CD14-positive monocyte (primary cell): ENCODE measurements around the gene LYPD1. TPM values are rescaled to one million over a fixed set of nuclear protein-coding genes. Genes with fewer than 3 reads are reported as not detected.

Experiments used
- DNase-seq, 3 donors: peaks; one replicate each; pipeline ENCODE4 v3.0.0-alpha.2; 2011 to 2022
- H2AFZ ChIP-seq: 2 replicates; pipeline ENCODE4 v1.6.0; 2012; ENCODE audit warnings: mild to moderate bottlenecking, low read depth, low read length, inconsistent platforms; ENCODE audit not compliant: insufficient read depth, poor library complexity, severe bottlenecking
- H3K27ac ChIP-seq, 2 donors: 1 replicate in 1 of 2; 2 replicates in 1 of 2; pipeline ENCODE4 v1.5.1; 2012 to 2013; ENCODE audit warnings: low read length in 2 of 2, control low read depth in 1 of 2, inconsistent platforms in 1 of 2, low read depth in 1 of 2, mild to moderate bottlenecking in 1 of 2
- H3K27me3 ChIP-seq, 2 donors: one replicate each; pipeline versions ENCODE4 v1.6.0 to v1.6.1; 2011 to 2013; ENCODE audit warnings: low read length in 2 of 2; ENCODE audit not compliant: control insufficient read depth in 2 of 2, insufficient read depth in 2 of 2
- H3K36me3 ChIP-seq, 2 donors: replicated peaks in 1 of 2; 1 replicate in 1 of 2; 2 replicates in 1 of 2; pipeline versions ENCODE4 v1.5.1 to v1.6.1; 2012 to 2013; ENCODE audit warnings: low read length in 2 of 2, control low read depth in 1 of 2, inconsistent platforms in 1 of 2, mild to moderate bottlenecking in 1 of 2; ENCODE audit not compliant: insufficient read depth in 2 of 2, control insufficient read depth in 1 of 2
- H3K4me1 ChIP-seq, 2 donors: 1 replicate in 1 of 2; 2 replicates in 1 of 2; pipeline versions ENCODE4 v1.5.1 to v1.6.1; 2012 to 2013; ENCODE audit warnings: low read length in 2 of 2, control low read depth in 1 of 2, inconsistent platforms in 1 of 2, mild to moderate bottlenecking in 1 of 2, moderate library complexity in 1 of 2; ENCODE audit not compliant: insufficient read depth in 2 of 2, control insufficient read depth in 1 of 2
- H3K4me2 ChIP-seq: replicated peaks from 2 replicates; pipeline ENCODE3; 2012; ENCODE audit warnings: low read length, moderate library complexity, mild to moderate bottlenecking; ENCODE audit not compliant: poor library complexity, severe bottlenecking; ENCODE audit errors: extremely low read depth
- H3K4me3 ChIP-seq, 3 experiments: fragments of 200-600 bp in 1 of 3; sonication (generic) in 1 of 3; replicated peaks in 1 of 3; 1 replicate in 2 of 3; 2 replicates in 1 of 3; pipeline ENCODE4 v1.5.1; 2011 to 2013; ENCODE audit warnings: low read length in 3 of 3, mild to moderate bottlenecking in 3 of 3, control low read depth in 2 of 3, low read depth in 2 of 3, inconsistent platforms in 1 of 3, moderate library complexity in 1 of 3
- H3K79me2 ChIP-seq: 2 replicates; pipeline ENCODE4 v1.6.0; 2012; ENCODE audit warnings: mild to moderate bottlenecking, control low read depth, inconsistent platforms, low read length, moderate library complexity; ENCODE audit not compliant: insufficient read depth
- H3K9ac ChIP-seq: 2 replicates; pipeline ENCODE4 v1.6.0; 2017; ENCODE audit warnings: low read length, mild to moderate bottlenecking; ENCODE audit not compliant: insufficient read depth, poor library complexity, severe bottlenecking
- H3K9me3 ChIP-seq, 2 donors: replicated peaks in 1 of 2; 1 replicate in 1 of 2; 2 replicates in 1 of 2; pipeline versions ENCODE4 v1.5.1 to v1.6.1; 2012 to 2013; ENCODE audit warnings: low read length in 2 of 2, control low read depth in 1 of 2; ENCODE audit not compliant: control insufficient read depth in 1 of 2, insufficient read depth in 1 of 2
- H4K20me1 ChIP-seq: 2 replicates; pipeline ENCODE4 v1.6.0; 2012; ENCODE audit warnings: mild to moderate bottlenecking, low read length, control low read depth, moderate library complexity; ENCODE audit not compliant: insufficient read depth
- H3K27ac Mint-ChIP-seq, 7 donors: one replicate each; pipeline ENCODE4 v1.8.0; 2020; ENCODE audit warnings: mild to moderate bottlenecking in 7 of 7, mixed read lengths in 7 of 7, moderate library complexity in 6 of 7, inconsistent platforms in 2 of 7
- H3K27me3 Mint-ChIP-seq, 3 donors: one replicate each; pipeline ENCODE4 v1.8.0; 2021 to 2022; ENCODE audit warnings: low read depth in 3 of 3, mild to moderate bottlenecking in 3 of 3, mixed read lengths in 3 of 3, moderate library complexity in 3 of 3, inconsistent platforms in 1 of 3
- H3K36me3 Mint-ChIP-seq, 2 donors: one replicate each; pipeline ENCODE4 v1.8.0; 2020; ENCODE audit warnings: mixed read lengths in 2 of 2, inconsistent platforms in 1 of 2, mild to moderate bottlenecking in 1 of 2
- H3K4me1 Mint-ChIP-seq: one replicate; pipeline ENCODE4 v1.8.0; 2020; ENCODE audit warnings: mild to moderate bottlenecking, mixed read lengths
- H3K4me3 Mint-ChIP-seq, 2 donors: one replicate each; pipeline ENCODE4 v1.8.0; 2020; ENCODE audit warnings: mild to moderate bottlenecking in 2 of 2, mixed read lengths in 2 of 2, moderate library complexity in 1 of 2
- H3K9me3 Mint-ChIP-seq, 7 donors: one replicate each; pipeline ENCODE4 v1.8.0; 2020 to 2022; ENCODE audit warnings: mixed read lengths in 7 of 7, mild to moderate bottlenecking in 6 of 7, moderate library complexity in 6 of 7, inconsistent platforms in 2 of 7
- WGBS: methylation state at CpG from one replicate; pipeline ENCODE4 v1.1.5; 2013; ENCODE audit warnings: missing lambda C conversion rate; ENCODE audit not compliant: insufficient coverage; 5-methylcytosine and 5-hydroxymethylcytosine counted together
- intact Hi-C, 2 donors: fragments of 100-400 bp; cut with micrococcal nuclease; formaldehyde crosslinking; loops; one replicate each; pipeline versions ENCODE4 v1.15.0 to v1.15.1; 2023
- polyA plus RNA-seq, 3 donors: library from polyadenylated mRNA; depleted of rRNA in 1 of 3; unstranded in 2 of 3; stranded (reverse) in 1 of 3; fragments of 300-500 nt in 2 of 3; fragments of >200 nt in 1 of 3; fragmentation: Illumina TruSeq in 2 of 3; gene quantifications; 1 replicate in 2 of 3; 2 replicates in 1 of 3; pipeline ENCODE4 v1.2.3, GENCODE V29; 2012 to 2021
- TF ChIP-seq, protein P1 (sequence below): fragments of 200-600 bp; IDR thresholded peaks from one replicate; pipeline ENCODE4 v1.8.0; 2022; ENCODE audit warnings: antibody characterized with exemption, mild to moderate bottlenecking

Gene LYPD1
- polyA plus RNA-seq, 3 donors: not detected

DNA sequence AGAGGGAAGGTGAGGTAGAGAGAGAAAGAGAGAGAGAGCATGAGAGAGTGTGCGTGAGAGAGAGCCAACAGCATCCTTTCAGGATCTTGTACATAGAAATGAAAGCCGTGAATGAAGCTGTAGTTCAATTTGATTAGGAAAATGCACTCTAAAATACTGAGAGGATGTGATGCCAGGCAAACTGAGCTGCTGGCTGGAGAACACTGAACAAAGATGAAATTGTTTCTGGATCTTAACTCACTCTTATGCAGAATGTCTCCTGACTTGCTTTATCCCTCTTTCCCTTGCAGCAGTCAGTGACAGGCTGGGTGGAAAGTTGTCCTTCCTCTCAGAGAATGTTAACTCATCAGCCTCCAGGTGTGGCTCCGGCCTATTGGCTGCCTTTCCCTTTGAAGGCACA lies 10.7 kb downstream of the LYPD1 start:
- Histone ChIP-seq H3K4me3 (no peak overlapping the region), H4K20me1 (no peaks in the 10 kb centered on the region), H3K9ac (no peak overlapping the region), H3K4me2 (no peak overlapping the region), H3K27me3 (no peaks in the 10 kb centered on the region), H3K4me1 (no peaks in the 10 kb centered on the region), H3K9me3 (no peaks in the 10 kb centered on the region), H3K36me3 (no peaks in the 10 kb centered on the region), H3K79me2 (no peaks in the 10 kb centered on the region), H2AFZ (no peak overlapping the region), H3K27ac (no peak overlapping the region)
- intact Hi-C loops: no loop called here
- H3K36me3 Mint-ChIP-seq: no peaks in the 10 kb centered on the region
- H3K27ac Mint-ChIP-seq: no peak overlapping the region
- no peaks in the 10 kb centered on the region for H3K4me1 Mint-ChIP-seq
- WGBS: 92% methylated on average over 3 of the region's 3 CpGs
- H3K4me3 Mint-ChIP-seq: no peak overlapping the region
- DNase-seq: no peak
- peaks cover 0 to 3% (median 0%) of the 10 kb centered on the region in 7 donors for H3K9me3 Mint-ChIP-seq
- H3K27me3 Mint-ChIP-seq: peaks cover 0 to 9% (median 1%) of the 10 kb centered on the region in 3 donors
- TF ChIP-seq, protein P1, sequence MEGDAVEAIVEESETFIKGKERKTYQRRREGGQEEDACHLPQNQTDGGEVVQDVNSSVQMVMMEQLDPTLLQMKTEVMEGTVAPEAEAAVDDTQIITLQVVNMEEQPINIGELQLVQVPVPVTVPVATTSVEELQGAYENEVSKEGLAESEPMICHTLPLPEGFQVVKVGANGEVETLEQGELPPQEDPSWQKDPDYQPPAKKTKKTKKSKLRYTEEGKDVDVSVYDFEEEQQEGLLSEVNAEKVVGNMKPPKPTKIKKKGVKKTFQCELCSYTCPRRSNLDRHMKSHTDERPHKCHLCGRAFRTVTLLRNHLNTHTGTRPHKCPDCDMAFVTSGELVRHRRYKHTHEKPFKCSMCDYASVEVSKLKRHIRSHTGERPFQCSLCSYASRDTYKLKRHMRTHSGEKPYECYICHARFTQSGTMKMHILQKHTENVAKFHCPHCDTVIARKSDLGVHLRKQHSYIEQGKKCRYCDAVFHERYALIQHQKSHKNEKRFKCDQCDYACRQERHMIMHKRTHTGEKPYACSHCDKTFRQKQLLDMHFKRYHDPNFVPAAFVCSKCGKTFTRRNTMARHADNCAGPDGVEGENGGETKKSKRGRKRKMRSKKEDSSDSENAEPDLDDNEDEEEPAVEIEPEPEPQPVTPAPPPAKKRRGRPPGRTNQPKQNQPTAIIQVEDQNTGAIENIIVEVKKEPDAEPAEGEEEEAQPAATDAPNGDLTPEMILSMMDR: no peak

DNA sequence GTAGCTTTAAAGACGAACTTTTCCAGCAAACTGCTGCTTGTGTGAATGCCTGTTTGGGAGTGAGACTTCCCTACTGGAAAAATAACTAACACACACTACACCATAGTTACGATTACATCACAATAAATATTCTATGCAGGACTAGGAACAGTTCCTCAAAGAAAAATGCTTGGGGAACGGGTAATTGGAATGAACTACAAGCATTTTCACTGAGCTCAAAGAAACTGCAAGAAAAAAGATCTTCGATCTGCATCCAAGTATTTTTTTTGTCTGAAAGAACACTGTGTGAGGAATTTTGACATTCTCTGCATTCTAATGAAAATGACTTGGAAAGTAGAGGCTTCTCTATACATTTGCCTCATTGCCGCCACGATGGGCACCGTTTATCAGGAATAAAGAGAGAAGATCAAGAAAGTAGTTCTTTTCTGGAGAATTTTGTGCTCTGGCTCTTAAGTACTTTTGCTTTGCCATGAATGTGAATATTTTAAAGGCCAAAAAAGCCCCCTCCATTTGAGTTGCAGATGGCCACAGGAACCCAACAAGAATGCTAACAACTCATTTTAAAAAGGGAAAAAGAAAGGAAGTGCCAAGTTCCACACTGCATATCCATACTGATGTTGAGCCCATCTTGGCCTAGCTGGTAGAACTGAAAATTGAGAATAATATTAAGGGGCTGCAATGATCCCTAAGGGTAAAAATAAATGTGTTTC lies 13.6 kb downstream of the LYPD1 start:
- H3K36me3 ChIP-seq: no peaks in the 10 kb centered on the region
- intact Hi-C loops: no loop called here
- no peak for DNase-seq
- H3K4me1 ChIP-seq: no peaks in the 10 kb centered on the region
- Mint-ChIP-seq H3K36me3 (no peaks in the 10 kb centered on the region), H3K4me1 (no peaks in the 10 kb centered on the region), H3K27me3 (peaks cover 0 to 3% (median 1%) of the 10 kb centered on the region in 3 donors), H3K27ac (no peak overlapping the region), H3K9me3 (peaks cover 0 to 3% (median 0%) of the 10 kb centered on the region in 7 donors), H3K4me3 (no peak overlapping the region)
- no peak overlapping the region for H3K27ac ChIP-seq
- no peak overlapping the region for H3K9ac ChIP-seq
- TF ChIP-seq, protein P1: no peak
- H3K79me2 ChIP-seq: no peaks in the 10 kb centered on the region
- no peak overlapping the region for H2AFZ ChIP-seq
- 90% methylated on average over 2 of the region's 7 CpGs for WGBS
- H3K27me3 ChIP-seq: no peaks in the 10 kb centered on the region
- H3K9me3 ChIP-seq: no peaks in the 10 kb centered on the region
- no peaks in the 10 kb centered on the region for H4K20me1 ChIP-seq
- H3K4me3 ChIP-seq: no peak overlapping the region
- no peak overlapping the region for H3K4me2 ChIP-seq
